ENCODE measurements around the gene RHOH.

DNA sequence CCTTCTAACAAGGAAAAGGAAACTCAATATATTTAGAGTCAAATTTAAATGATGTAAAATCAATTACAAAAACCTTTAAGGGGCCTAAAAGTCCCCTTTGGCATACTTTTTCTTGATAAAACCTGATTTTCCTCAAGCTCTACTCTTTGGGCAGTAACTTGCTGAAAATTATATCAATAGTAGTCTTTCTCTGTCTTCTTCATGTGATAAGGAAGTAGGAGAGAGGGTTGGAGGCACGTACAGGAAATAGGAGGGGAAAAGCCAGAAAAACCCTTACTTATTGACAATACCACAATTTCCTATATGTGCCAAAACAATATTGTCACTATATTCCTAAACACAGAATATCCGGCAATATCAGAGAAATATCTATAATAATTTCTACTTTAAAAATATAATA, 9.6 kb downstream of the RHOH start:
- TF ChIP-seq POLR2A (IDR thresholded peaks at IDR 0.05) (no peak), EP300 (IDR thresholded peaks at IDR 0.05) (no peak)
- TF ChIP-seq, protein P1, sequence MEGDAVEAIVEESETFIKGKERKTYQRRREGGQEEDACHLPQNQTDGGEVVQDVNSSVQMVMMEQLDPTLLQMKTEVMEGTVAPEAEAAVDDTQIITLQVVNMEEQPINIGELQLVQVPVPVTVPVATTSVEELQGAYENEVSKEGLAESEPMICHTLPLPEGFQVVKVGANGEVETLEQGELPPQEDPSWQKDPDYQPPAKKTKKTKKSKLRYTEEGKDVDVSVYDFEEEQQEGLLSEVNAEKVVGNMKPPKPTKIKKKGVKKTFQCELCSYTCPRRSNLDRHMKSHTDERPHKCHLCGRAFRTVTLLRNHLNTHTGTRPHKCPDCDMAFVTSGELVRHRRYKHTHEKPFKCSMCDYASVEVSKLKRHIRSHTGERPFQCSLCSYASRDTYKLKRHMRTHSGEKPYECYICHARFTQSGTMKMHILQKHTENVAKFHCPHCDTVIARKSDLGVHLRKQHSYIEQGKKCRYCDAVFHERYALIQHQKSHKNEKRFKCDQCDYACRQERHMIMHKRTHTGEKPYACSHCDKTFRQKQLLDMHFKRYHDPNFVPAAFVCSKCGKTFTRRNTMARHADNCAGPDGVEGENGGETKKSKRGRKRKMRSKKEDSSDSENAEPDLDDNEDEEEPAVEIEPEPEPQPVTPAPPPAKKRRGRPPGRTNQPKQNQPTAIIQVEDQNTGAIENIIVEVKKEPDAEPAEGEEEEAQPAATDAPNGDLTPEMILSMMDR (IDR thresholded peaks at IDR 0.05) = no peak

Measured in ovary (tissue), 3 donors.